GM18499 (cell line): Measurements from ENCODE around the gene IQGAP3.
"Not testable (repeated sequence)": the region's sequence is repeated elsewhere in the genome, so short reads cannot be mapped to it uniquely, and the experiment has no call there.

Experiments used
- ATAC-seq: cut with Tn5 transposase; IDR thresholded peaks from one replicate; pipeline ENCODE4 v1.9.1; 2021; ENCODE audit warnings: moderate number of reproducible peaks; ENCODE audit not compliant: insufficient read depth, unreplicated experiment

IQGAP3 gene, protein sequence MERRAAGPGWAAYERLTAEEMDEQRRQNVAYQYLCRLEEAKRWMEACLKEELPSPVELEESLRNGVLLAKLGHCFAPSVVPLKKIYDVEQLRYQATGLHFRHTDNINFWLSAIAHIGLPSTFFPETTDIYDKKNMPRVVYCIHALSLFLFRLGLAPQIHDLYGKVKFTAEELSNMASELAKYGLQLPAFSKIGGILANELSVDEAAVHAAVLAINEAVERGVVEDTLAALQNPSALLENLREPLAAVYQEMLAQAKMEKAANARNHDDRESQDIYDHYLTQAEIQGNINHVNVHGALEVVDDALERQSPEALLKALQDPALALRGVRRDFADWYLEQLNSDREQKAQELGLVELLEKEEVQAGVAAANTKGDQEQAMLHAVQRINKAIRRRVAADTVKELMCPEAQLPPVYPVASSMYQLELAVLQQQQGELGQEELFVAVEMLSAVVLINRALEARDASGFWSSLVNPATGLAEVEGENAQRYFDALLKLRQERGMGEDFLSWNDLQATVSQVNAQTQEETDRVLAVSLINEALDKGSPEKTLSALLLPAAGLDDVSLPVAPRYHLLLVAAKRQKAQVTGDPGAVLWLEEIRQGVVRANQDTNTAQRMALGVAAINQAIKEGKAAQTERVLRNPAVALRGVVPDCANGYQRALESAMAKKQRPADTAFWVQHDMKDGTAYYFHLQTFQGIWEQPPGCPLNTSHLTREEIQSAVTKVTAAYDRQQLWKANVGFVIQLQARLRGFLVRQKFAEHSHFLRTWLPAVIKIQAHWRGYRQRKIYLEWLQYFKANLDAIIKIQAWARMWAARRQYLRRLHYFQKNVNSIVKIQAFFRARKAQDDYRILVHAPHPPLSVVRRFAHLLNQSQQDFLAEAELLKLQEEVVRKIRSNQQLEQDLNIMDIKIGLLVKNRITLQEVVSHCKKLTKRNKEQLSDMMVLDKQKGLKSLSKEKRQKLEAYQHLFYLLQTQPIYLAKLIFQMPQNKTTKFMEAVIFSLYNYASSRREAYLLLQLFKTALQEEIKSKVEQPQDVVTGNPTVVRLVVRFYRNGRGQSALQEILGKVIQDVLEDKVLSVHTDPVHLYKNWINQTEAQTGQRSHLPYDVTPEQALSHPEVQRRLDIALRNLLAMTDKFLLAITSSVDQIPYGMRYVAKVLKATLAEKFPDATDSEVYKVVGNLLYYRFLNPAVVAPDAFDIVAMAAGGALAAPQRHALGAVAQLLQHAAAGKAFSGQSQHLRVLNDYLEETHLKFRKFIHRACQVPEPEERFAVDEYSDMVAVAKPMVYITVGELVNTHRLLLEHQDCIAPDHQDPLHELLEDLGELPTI (N-terminal part only)

DNA sequence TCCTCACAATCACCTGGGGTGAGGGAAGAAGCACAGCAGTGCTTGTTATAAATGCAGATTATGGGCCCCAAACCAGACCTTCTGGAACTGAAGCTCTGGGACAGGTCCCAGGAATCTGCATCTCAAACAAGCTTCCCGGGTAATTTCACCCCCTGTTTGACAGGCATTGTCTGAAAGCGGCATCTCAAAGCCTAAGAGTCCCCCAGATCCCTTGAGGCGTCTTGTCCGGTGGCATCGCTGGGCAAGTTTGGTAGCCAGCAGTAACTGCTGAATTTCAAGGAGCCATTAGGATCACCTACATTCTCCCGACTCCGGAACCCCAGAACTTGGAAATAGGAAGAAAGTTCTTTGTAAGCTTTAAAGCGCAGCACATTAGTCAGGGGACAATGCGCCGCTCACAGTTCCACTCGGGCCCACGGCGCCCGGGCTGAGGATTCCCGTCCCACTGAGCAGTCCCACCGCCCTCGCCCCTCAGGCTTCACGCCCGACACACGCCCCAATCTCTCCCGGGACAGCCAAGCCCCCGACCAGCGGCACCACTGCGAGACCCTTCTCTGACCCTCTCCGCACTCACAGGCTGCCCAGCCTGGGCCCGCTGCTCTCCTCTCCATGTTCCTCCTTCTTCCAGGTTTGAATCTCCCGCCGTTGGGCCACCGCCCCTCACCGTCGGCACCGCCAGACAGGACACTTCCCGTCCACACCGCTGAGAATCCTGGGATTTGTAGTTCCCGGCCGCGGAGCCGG is at the start of gene IQGAP3:
IQGAP3 (minus strand) TSS at position 647 of the 744 bp plus-strand sequence; CDS start at position 611, 36 bp downstream.
- no peak for ATAC-seq

DNA sequence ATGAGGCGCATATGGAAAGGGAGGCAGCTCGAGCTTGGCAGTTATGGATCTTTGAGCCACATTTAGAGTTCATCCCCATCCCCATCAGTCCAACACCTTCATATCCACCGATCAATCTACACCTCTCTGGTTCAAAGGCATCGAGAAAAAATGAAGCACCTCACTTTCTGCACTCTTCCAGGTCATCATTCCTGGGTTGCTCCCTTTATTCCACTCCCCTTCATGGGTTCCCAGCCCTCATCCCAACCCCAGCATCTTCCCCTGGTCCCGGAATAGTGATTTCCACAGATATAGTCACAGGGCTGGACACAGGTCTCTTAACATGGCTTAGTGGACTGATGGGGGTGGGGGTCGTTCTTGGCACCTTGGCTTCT is 47.2 kb upstream of the IQGAP3 start:
- ATAC-seq = no peak

- ATAC-seq = no peak
Observed at GRCh38 chr1:156618853-156619581, 46.7 kb upstream of the IQGAP3 start, which contains the start of gene HAPLN2. TSS of gene HAPLN2 (plus strand) at chr1:156619415. CDS start at chr1:156623491, 4,076 bp downstream.

DNA sequence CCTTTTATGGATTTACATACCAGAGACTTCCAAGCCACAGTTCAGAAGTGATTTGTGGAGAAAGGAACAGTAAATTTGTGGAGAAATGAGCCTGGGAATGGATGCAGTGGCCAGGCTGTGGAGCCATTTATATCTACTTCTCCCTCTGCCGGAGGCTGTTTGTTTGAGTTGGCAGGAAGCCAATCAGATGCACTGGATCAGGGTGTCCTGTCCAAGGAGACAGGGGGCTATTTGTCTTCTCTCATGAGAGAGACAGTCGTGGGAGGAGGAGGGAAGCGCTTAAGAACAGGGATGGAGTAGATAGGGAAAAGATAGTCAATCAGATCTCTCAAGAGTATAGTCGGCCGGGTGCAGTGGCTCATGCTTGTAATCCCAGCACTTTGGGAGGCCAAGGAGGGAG is 44.1 kb upstream of the IQGAP3 start:
- no peak for ATAC-seq

GRCh38 chr1:156615946-156616345 is 43.6 kb upstream of the IQGAP3 start:
- ATAC-seq = no peak

GRCh38 chr1:156612666-156613065 is 40.3 kb upstream of the IQGAP3 start:
- no peak for ATAC-seq

GRCh38 chr1:156610072-156610471 is 37.7 kb upstream of the IQGAP3 start:
- ATAC-seq = not testable (repeated sequence)

DNA sequence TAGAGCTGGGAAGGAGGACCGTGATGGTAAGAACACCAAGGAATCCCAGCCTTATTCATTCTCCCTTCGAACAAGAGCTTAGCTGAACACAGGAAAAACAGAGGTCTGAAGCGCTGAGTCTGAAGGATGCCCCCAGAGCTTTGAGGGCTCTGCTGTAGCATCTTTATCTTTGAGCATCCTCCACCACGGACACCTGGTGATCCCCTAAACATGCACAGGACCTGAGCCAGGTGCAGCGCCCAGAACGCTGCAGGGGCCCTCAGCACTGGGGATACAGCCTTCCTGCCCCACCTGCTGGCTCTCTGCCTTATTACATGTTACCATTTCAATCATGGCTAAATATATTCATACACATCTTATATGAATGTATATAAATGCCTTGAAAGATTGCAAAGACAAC is 36.6 kb upstream of the IQGAP3 start:
- ATAC-seq = no peak

DNA sequence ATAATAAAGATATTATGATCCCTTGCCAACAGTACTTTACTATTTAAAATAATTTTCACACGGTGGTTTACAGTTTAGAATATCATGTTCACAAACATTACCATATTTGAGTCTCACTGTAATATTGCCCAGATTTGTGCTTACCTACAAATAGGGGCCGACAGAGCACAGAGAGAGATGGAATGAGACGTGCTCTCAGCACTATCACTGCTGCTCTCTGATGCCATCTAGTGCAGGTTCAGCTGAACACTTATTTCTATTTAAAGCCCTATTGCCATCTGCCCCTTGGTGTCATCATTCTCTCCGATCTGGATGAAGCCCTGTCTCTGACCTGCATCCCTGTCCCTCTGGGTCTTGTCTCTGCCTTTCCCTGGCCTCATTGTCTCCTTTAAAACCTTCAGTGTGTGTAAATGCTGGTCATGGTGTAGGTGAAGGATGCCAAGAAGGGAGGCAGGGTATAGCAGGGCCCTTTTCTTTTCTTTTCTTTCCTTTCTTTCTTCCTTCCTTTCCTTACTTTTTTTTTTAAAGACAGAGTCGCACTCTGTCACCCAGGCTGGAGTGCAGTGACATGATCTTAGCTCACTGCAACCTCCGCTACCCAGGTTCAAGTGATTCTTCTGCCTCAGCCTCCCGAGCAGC is 35.8 kb upstream of the IQGAP3 start:
- ATAC-seq = no peak

GRCh38 chr1:156607344-156607743 is 35.0 kb upstream of the IQGAP3 start:
- ATAC-seq = not testable (repeated sequence)

- ATAC-seq = no peak
Observed at GRCh38 chr1:156602557-156602993, 30.2 kb upstream of the IQGAP3 start.

DNA sequence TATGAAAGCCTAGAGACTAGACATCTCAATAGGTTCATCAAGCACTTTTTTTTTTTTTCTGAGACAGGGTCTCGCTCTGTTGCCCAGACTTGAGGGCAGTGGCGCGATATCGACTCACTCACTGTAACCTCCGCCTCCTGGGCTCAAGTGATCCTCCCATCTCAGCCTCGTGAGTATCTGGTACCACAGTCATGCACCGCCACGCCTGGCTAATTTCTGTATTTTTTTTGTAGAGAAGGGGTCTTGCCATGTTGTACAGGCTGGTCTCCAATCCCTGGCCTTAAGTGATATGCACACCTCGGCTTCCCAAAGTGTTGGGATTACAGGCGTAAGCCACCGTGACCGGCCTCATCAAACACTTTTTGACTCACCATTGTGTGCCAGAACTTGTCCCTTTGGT is 29.5 kb upstream of the IQGAP3 start:
- no peak for ATAC-seq

GRCh38 chr1:156601122-156601830 is 28.9 kb upstream of the IQGAP3 start, which contains the start of gene GPATCH4:
TSS of gene GPATCH4 (minus strand) at chr1:156601479.
- no peak for ATAC-seq

GRCh38 chr1:156600733-156601121 is 28.4 kb upstream of the IQGAP3 start:
- ATAC-seq = no peak

- ATAC-seq = no peak
Observed at GRCh38 chr1:156599811-156600210, 27.4 kb upstream of the IQGAP3 start.

DNA sequence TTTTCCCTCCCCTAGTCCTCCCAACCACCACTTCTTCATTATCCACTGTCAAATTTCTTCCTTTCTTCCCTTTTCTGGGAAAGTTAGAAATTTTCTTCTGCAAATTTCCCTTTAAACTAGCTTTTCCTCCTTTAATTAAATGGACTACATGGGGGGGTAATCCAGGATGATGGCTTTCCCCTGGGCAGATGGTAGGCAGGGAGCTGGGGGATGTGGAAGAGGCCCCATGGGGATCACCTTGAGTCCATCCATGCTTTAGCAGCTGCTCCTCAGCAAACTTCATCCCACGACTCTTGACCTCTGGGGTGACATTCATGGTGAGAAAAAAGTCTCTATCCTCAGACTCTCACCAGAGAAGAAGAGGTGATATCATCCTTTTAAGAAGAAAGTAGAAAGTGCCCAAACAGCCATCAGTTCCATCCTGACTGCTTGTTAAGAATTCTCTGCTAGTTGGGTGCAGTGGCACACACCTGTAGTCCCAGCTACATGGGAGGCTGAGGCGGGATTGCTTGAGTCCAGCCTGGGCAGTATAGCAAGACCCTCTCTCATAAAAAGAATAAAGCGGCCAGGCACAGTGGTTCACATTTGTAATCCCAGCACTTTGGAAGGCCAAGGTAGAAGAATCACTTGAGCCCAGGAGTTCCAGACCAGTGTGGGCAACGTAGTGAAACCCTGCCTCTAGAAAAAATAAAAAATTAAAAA is 26.5 kb upstream of the IQGAP3 start:
- ATAC-seq = no peak

DNA sequence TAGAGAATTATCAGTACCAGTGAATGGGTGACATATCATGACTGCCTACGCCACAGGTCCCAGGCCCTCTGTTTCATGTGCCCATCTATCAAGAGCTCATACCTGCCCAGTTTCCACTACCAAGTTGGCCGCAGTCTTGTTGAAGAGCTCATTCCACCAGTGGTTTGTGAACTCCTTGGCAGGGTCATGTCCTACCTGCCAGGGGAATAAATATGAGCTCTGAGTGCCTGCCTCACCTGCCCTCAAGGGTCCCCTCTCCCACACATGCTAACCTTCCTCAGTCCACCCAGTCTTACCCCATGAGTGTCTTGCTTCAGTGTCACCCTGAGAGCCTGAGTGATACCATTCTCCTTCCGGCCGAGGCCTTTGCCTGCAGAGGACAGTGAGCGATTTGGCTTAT is 25.8 kb upstream of the IQGAP3 start:
- ATAC-seq = no peak
